CD4-positive, alpha-beta T cell treated with Interleukin-4 for 1 hour (primary cell): ENCODE measurements around the gene ARID2.

Experiments
- DNase-seq, 2 donors: peaks; one replicate each; pipeline ENCODE4 v3.0.0-alpha.2; 2020 to 2022

Gene ARID2

DNA sequence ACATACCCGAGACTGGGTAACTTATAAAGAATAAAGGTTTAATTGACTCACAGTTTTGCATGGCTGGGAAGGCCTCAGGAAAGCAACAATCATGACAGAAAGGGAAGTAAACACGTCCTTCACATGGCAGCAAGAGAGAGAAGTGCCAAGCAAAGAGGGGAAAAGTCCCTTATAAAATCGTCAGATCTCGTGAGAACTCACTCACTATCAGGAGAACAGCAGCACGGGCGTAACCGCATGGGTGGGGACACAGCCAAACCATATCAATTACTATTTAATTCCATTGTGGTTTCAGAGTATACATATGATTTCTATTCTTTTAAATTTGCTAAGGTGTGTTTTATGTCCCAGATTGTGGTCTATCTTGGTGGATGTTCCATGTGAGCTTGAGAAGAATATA lies 142.9 kb downstream of the ARID2 start:
- no peak for DNase-seq

DNA sequence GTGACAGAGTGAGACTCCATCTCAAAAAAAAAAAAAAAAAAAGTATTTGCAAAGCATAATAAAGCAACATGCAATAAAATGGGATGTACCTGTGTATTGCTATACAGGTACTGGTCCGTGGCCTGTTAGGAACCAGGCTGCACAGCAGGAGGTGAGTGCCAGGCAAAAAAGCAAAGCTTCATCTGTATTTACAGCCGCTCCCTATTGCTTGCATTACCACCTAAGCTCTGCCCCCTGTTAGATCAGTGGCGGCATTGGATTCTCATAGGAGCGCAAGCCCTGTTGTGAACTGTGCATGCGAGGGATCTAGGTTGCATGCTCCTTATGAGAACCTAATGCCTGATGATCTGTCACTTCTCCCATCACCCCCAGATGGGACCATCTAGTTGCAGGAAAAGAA lies 147.6 kb downstream of the ARID2 start:
- no peak for DNase-seq

DNA sequence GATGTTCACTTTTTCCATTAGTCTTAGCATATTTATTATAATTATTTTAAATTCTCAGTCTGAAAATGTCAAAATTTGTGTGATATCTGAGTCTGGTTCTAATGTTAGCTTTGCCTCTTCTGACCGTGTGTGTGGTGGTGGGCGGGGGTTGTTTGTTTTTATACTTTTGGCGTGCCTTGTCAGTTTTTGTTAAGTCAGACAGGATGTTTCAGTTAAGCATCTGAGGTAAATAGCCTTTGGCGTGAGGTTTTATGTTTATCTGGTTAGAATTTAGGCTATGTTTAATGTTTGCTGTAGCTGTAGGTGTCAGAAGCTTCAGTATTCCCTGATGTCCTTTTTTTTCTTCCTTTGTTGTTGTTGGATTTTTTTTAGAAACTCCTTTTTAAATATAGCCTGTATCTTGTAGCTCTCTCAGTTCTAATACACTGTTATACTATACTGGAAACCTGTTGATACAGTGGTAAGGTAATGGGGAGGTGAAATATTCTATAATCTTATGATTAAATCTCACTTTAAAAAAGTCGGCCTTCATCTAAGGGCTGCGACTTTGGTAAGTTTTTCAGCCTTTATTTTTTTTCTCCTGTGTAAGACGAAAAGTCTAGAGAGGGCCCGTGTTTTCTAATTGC lies 149.2 kb downstream of the ARID2 start:
- DNase-seq: peak; percentile 26 to 58

DNA sequence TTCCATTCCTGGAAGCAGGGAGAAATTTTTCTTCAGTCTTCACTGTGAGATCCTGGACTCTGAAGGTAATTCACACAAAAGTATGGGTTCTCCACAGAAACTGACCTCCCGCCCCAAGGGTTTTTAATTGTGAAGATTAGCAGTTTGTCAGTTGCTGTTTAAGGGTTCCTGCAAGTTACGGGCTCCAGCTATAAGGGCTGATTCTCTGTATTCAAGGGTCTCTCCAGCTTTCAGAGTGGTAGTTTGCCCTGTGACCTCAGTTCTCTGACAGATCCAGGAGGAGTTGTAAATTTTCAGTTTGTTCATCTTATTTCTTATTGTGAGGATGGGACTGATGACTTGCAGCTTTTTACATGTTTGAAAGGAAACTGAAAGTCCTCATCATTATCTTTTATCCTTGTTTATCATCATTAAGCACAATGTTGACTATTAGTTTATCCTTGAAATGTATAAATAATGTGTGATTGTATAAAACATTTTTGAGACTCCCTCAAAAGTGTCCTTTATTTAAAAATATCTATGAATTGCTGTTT lies 149.9 kb downstream of the ARID2 start:
- no peak for DNase-seq

DNA sequence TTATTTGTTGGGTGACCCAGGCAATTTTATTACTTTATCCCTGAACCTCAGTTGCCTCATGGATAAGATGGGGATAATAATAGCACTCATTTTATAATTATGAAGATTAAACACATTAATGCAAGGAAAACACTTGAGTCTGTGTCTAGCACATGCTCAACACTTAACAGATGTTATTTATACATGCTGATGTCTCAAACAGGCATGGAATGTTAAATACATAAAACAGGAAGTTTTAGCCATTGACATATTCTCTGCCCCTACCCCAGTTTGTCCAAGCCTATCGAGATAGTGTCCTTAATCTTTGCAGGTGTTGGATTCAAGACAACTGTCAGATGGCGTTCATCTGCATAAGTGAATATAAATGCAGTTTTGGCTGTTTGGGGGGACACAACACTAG lies 151.0 kb downstream of the ARID2 start:
- DNase-seq: no peak

DNA sequence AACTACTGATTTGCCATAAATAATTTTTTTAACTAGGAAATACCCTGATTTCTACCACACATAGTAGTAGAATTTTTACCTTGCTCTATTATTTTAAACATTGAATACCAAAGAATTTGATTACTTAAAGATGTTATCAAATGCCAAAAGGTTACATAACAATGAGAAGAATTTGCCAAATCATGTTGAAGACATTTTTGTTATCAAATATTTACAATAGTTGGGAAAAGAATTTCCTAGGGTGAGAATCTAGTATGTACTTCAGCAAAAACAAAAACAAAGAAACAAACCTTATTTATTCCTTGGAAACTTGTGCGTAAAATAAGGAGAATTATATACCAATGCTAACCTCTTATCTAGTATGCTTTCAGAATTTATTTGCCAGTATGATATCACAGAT lies 153.7 kb downstream of the ARID2 start:
- DNase-seq: no peak

DNA sequence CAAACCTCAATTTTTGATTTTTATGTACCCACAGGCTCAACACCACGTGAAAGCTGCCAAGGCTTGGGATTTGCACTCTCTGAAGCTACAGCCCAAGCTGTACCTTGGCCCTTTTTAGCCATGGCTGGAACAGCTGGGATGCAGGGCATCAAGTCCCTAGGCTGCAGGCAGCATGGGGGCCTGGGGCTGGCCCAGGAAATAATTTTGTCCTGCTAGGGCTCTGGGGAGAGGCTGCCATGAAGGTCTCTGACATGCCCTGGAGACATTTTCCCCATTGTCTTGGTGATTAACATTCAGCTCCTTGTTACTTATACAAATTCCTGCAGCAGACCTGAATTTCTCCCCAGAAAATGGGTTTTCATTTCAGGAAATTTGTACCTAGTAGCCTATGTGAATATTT lies 157.2 kb downstream of the ARID2 start:
- DNase-seq: no peak

DNA sequence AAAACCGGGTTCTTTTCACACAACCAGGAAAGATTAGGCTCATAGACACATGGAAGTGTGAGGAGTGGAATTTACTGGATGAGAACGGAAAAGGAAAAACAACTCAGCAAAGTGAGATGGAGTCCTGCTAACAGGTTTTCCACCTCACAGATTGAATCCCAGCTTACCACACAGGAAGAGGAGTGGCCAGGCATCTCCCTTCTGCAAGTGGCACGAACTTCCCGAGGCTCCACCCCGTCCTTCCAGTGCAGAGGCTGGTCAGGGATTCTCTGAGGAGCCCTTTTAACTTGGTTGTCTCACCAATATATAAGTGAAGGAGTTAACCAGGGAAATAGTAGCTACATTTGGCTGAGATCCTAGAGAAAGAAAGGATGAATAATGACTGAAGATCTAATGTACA lies 158.0 kb downstream of the ARID2 start:
- DNase-seq: no peak

DNA sequence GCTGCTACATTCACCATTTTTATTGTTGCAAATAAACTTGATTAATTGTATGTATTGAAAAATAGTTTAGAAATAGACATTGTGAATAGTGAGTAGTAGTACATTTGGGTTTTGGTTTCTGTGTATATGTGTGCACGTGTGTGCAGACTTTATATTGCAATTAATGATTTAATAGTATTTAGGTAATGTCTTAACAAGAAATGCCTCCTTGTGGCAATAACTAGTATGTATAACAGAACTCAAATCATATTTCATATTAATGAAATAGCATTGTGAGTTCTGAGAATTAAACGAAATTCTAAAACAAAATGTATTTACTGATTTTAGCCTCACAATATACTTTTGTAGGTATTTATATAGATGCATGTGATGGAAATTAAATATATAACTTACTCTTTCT lies 160.8 kb downstream of the ARID2 start:
- DNase-seq: no peak

DNA sequence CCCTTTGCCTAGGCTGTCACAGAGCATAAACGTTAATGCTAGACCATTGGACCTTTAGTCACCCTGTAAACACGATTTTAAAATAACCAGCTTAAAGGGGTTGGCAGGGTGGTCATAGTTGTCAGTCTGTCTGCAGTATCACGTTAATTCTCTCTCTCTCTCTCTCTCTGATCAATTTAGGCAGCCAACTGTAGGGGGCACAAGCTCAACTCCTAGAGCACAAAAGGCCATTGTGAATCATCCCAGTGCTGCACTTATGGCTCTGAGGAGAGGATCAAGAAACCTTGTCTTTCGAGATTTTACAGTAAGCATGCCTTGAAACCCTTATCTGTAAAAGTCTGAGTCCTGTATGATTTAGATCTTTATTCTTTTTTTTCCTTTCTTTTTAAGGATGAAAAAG lies 163.7 kb downstream of the ARID2 start:
- DNase-seq: no peak

DNA sequence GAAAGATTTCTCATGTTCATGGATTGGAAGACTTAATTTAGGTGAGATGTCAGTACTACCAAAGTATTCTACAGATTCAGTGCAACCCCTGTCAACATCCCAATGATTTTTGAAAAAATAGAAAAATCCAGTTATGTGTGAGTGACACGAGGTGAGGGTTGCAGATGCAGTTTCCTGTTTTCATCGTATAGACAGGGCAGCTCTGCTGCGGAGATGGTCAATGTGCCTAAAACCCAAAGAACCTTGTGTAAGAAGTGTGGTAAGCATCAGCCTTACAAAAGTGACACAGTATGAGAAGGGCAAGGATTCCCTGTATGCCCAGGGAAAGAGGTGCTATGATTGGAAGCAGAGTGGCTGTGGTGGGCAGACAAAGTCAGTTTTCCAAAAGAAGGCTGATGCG lies 166.5 kb downstream of the ARID2 start:
- no peak for DNase-seq

DNA sequence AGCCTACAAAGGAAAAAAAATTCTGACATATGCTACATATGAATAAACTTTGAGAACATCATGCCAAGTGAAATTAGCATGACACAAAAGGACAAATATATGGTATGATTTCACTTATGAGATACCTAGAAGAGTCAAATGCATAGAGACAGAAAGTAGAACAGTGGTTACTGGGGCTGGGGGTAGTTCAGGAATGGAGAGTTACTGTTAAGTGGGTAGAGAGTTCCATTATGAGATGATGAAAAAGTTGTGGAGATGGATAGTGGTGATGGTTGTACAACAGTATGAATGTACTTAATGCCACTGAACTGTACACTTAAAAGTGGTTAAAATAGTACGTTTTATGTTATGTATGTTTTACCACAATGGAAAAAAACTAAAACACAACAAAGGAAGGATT lies 168.6 kb downstream of the ARID2 start:
- DNase-seq: no peak

DNA sequence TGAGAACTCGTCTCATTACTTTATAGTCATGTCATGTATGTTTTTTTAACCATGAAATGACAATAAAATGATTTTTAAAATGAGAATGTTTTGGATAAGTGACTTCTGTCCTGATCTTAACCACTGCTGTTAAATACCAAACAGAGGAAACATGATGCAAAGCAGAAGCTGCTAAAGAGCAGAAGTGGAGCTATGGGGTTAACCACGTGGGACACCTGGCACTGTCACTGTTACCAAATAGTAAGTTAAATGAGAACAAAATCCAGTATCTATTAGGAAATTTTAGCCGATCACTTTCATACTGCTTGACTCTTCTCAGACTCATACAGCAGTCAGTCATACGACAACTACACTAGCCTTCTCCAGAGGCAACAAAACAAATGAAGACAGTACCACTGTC lies 178.4 kb downstream of the ARID2 start:
- DNase-seq: no peak

DNA sequence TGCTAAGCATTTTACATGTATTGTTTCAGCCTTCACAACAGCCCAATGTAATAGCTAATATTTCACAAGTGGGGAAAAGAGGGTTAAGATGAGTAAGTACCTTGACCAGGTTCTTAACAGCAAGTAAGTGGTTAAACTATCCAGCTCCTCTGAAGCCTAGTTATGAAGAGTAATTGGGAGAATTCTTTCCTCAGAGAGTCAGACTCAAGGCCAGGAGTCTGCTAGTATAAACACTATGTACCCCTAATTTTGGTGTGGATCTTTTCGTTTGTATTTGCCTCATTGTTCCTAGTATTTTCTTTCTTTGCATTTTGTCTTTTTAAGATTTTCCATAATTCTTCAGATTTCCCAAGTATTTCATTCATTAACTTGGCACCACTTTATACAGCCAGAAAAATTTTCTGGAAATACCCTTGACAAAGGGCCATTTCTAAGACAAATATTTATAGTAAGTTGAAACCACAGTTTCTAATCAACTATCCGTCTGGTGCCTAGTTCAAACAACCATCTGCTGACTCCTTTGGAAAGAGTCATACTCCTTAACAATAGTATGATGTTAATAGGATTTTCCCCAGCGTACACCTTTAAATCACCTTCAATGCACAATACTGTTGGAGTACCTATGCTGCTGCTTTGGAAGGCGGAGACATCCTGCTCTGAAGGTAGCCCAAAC lies 179.7 kb downstream of the ARID2 start:
- DNase-seq: no peak

DNA sequence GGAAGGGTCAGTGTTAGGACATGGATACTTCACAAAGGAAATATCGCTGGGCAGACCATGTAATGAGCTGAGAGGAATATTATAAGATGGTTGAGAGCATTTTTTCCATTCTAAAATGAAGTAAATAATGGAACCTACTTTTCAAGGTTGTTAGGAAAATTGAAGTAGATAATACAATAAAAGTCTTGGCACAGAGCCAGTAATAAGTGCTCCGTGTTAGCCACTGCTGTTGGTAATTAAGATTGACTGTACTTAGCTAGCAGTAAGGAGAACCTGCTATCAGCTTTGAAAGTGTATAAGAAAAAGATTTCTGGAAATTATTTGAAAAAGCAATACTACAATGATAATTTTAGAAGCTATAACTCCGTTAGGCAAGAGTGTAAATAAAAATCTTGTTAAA lies 183.3 kb downstream of the ARID2 start:
- DNase-seq: no peak

DNA sequence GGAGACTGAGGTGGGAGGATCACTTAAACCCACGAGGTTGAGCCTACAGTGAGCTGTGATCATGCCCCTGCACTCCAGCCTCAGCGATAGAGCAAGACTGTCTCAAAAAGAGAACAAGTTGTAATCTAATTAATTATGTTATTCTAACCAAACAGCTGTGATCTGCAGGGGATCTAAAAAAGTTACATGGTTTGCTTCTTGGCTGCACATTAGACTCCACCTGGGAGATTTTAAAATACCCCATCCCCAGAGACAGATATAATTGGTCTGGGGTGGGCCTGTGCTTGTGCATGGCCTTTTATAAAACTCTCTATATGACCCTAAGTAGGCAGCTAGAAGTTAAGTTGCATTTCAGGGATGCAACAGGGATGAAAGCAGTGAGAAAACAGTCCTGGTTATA lies 184.1 kb downstream of the ARID2 start:
- no peak for DNase-seq

DNA sequence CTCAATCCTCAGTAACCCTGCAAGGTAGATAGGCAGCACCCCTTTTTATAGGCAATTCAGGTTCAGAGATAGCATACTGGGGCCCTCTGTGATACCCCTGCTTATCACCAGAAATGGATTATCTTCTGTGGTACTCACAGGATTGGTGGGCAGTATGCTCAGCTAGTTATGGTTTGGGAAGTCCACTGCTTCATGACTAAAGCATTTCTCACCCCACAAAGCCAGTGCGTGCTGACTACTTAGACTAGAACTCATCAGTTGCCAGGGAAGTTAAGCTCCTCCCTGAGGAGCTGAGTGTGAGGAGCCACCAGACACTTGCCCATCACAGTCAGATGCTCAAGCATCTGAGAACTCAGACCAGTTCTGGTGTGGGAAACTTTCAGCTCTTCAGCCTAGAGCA lies 184.6 kb downstream of the ARID2 start:
- no peak for DNase-seq

DNA sequence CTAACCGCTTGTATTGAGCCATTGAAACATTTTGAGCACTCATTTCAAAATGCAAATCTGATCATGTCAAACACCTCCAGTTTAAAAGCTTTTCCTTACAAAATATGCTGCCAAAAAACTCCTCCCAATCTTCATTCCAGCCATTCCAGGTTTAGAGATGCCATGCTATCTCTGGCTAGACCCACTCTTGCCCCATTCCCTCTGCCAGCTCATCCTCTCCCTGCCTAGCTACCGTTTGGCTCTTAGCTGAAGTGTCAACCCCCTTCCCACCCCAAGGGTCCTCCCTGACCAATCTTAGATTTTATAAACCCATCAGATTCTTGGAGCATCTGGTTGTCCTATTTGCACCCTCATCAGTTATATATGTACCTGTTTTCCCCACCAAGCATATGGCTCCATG lies 185.9 kb downstream of the ARID2 start:
- no peak for DNase-seq

DNA sequence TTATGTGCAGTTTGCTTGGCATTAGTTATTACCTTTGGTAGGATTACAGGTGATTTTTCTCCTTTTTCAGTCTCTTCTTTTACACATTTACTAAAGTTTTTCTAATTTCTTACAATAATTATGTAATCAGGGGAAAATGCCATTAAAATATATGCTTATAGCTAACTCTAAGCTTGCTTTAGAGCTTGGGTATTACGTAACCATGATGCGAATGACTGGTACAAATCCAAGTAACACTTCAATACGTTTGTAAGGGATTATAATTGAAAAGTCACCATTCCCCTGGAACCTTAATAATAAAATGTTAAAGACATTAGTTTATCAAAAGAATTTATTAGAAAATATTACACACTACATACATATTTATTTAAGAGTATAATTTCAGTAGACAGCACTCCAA lies 189.3 kb downstream of the ARID2 start:
- DNase-seq: no peak

DNA sequence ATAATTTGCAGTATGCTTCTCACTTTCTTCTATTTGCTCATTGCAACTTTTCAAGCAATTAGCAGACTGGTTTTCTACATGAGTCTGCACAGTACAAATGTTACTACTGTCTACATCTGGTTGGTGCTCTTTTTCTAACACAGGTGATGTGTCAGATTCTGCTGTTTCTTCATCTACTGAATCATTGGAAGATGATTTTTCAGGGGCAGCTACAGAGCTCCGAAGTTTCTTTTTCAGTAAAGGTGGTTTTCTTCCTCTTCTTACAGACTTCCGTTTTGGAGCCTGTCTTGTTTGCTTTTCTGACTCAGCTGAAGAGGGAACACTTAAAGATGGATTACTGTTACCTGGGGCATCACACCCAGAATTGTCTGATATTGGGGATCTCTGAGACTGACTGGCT lies 198.8 kb downstream of the ARID2 start:
- no peak for DNase-seq

DNA sequence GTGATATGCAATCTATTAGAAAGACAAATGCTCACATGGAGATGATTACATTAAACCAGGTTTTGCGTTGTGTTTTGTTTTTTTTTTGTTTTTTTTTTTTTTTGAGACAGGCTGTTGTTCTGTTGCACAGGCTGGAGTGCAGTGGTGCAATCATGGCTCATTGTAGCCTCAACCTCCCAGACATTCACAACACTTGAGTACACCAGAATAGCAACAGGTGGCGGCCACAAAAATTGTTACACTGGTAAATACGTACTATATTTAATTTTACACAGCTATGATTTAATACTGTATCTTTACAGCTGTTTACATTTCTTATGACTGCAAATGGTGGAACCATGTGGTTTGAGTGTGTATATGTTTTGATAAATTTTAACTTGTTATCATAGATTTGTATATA lies 200.9 kb downstream of the ARID2 start:
- DNase-seq: no peak

DNA sequence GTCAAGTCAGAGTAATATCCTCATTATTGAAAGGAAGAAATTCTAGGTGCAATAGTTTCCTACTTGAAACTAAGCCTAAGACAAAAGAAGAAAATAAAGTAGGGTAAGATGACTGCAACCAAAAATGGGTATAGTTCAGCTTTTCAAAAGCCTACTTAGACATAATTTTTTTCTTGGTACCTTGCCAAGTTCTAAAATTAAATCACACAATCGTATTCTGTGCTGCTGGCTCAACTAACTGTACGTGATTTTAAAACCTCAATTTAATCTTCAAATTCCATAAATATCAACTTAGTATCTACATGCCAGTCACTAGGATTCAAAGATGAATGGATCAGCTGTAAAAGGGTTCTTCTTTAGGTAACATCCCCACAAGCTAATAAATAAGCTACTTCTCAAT lies 204.0 kb downstream of the ARID2 start:
- no peak for DNase-seq

DNA sequence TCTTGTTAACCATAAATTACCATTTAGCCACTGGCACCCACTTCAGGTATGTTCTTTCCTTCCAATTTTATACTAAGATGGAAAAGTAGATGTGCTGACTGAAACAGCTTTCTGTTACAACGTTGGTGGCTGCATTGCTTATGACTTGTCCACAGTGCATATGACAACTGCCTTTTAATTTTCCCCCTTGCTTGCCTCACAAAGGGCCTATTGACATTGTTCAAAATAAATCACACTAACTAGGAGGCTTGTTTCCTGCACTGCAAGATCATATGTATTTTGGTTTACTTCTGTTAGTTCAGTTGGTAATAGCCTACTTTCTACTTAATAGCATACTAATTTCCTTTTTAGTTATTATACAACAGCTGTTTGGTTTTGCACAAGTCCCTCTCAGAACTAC lies 205.4 kb downstream of the ARID2 start:
- no peak for DNase-seq

DNA sequence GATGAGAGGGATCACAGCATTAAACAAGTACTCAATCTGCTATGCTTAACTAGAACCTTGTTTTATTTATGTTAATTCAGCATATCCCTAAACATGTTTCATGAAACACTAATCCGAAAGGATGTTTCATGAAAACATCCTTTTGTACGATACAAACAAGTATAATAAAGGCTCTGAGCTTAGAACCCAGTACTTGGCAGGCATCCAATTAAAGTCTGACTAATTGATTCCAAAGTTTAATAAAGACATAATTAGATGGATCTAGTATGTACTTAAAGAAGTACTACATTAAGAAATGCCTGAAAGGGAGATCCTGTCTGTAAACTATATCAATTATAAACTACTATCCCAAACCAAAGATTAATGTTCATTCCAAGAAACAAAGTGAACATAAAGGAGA lies 209.1 kb downstream of the ARID2 start:
- no peak for DNase-seq

DNA sequence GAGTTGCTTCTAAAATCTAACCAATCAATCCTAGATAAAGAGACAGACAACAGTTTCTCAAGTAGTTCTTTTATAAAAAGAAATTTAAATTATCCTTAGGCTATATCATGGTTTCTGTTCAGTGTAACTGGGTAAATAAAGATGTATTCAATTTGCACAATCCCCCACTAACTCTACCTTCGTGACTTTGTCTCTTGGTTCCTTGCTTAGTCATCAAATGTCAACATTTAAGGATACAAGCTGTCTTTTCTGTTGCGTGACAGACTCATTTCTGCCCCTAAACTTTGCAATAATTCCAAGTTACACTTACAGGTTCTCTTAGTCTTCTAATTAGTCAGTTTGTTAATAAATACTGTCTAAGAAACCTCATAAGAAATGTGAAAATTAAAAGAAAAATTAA lies 210.3 kb downstream of the ARID2 start:
- DNase-seq: no peak
